CD4-positive, alpha-beta T cell treated with Interleukin-15 for 4 hours (primary cell): Measurements from ENCODE around the gene DCLK3.

ENCODE experiments used
- DNase-seq: peaks from one replicate; pipeline ENCODE4 v3.0.0-alpha.2; 2020; ENCODE audit warnings: low spot score

Gene DCLK3

GRCh38 chr3:36764704-36765038, 318 bp upstream of the DCLK3 start:
- DNase-seq = no peak

DNA sequence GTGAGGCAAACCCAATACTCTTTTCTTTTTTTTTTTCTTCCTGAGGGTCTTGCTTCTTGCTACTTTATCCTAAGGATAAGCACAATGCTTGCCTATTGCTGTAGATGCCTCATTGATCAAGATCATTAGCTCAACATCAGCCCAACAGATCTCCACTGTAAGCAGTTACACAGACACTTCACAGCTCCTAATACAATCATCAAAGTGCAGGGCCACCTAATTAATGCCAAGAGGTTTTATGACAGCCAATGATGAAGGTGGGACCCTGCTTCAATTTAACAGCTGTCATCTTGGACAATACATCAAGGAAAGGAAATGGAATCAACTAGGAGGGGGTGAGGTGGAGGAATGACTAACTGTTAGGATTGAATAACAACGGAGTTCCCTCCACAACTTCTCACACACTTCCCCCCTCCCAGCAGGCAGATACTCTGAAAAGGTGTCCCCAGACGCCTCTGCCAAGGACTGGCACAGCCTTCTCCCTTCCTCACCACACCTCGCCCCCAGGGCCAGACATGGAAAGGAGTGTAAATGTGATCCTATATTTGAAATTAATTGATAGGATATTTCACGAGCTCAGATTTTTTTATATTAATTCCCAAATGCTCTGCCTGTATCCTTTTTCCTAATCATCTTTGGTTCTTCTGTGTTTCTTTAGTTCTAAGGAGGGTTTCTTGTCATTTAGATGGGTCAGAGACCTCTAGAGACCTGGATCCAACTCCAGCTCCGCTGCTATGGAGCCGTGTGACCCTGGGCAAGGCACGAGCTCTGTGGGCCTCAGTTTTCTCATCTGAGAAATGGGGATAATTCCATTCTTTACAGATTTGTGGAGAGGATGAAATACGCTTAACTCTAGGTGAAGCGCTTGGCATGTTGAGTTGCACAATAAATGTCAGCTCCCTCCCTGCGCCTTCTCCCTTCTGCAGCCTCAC, 1.2 kb downstream of the DCLK3 start:
- DNase-seq = no peak

DNA sequence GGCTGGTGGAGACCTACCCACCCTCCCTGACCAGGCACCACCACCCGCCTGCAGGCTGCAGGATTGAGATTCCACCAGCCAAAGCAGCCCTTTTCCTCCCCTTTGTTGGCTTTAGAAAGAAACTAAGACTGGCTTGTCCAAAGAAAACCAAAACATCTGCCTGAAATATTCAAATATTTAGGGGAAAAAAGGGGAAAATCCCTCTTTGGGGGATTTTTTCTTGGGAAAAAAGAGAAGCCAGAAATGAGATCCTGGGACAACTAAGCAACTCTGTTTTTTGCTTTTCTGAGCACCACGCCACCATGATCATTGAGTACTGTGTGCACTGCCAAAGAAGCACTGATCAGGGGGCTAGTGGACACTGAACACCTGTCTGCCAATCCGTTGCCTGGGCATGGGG, 2.6 kb downstream of the DCLK3 start:
- no peak for DNase-seq

DNA sequence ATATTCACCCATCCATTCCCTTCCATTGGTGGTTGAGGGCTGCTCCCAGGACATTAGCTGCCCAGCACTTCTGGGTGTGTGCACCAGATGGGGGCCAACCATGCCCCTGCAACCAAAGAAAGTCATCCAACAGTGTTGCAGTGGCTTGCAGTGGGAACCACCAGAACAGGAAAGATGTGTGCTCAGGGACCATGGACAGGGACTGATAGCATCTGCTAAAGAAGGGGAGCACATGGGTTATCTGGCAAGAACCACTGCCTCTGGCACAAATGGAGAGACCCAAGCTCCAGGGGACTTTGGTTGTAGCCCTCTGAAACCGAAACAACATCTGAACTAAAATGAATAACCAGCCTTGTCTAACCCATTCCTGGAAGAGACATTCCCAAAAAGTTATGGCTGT, 8.1 kb downstream of the DCLK3 start:
- no peak for DNase-seq

DNA sequence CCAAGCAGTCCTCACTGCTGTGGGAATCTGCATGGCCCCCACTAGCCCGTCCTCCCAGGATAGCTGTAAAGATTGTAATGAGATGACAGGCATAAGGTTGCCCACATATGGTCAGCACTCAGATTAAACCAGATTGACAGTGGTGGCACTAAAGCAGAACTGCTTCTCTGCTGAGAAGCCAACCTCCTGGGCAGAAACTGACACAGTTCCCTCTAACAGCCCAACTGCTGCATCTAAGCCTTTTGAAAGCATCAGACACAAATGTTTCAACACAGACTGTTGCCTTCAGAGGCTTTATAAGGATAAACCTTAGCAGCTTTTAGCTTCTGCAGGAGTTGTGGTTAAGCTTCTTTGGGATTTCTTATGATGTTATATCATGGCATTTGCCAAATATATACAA, 13.0 kb downstream of the DCLK3 start:
- DNase-seq = no peak

DNA sequence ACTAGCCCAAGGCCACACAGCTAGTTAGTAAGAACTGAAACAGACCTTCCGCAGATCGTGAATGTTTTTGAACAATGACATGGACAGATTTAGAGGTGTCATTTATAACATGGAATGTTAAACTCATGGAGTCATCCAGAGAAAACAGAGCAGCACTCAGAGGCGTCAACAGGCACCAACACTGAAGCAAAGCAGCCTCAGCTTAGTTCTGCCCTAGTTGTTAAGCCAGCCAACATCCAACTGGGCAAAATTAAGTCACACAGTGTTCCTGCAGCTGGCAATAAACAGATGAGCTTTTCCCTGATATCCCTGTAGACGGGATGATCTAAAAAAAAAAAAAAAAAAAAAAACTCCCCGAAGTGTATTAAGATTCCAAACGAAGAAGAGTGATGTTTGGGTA, 13.6 kb downstream of the DCLK3 start:
- no peak for DNase-seq

DNA sequence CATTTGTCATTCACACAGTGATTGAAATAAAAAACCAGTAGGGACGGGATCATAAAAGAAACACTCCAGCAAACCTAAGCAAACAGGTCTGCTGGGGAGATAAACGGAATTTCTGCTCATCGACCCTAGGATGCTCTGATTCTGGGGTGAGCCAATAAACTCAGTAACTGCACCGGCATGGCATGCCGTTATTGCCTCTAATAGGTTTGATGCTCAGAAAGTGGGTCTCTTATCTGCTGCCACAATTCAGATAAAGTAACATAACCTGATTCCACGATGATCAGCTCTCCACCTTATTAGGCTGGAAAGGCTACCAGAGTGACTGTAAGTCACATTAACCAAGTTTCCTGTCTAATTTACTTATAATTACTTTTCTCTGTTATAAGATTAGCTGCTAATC, 19.6 kb downstream of the DCLK3 start:
- DNase-seq = no peak

- DNase-seq = no peak
Observed at GRCh38 chr3:36743826-36744225, 20.5 kb downstream of the DCLK3 start.

DNA sequence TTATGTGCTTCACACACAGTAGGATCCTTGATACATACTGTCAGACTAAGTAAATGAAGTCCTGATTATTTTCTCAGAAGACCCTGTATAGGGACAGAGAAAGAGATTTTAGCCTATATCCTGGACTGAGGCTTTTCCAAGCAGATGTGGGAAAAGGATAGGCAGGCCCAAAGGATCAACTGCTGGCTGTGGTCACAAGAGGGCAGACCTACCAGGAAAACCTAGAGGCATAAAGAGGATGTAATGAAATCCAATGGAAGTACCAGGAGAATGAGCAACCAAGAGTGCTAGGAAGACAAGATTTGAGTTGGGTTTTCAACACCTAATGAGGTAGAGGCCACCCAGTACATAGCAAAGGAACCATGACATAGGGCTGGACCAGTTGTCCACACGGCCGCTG, 23.1 kb downstream of the DCLK3 start:
- no peak for DNase-seq

DNA sequence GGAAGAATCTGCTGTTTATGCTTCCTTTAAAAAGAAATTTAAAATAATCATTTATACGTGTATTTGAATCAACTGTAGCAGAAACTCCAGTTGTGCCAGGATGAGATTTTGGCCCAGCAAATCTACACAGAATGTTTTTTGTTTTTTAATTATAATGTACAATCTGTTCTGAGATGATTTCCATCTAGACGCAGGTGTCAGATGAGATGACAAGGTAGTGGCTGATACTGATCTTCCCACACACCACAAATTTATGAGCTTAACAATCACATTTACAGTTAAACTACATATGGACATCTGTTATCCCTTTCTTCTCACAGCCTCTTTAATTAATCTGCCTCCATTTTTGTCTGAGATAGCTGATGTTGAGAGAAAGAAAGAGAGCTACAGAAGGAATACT, 23.6 kb downstream of the DCLK3 start:
- DNase-seq = no peak

GRCh38 chr3:36738702-36739101, 25.7 kb downstream of the DCLK3 start:
- DNase-seq = no peak

- no peak for DNase-seq
Observed at GRCh38 chr3:36736301-36736700, 28.1 kb downstream of the DCLK3 start.

DNA sequence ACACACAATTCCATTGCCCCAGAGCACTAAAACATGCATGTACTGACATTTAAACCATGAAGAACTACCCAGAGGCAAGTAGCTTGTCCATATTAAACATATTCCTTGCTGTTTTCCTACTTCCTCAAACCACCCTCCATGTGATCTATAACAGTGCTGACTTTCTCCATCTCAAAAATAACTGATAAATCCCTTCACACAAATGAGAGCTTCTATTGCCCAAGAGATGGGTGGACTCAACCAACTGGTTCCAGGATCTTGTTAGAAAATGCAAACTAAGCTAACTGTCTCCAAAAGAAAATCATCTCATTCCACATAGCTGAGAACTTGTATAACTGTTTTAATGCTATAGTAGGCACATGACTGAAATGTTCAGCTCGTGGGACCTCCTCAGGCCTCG, 29.6 kb downstream of the DCLK3 start:
- no peak for DNase-seq

DNA sequence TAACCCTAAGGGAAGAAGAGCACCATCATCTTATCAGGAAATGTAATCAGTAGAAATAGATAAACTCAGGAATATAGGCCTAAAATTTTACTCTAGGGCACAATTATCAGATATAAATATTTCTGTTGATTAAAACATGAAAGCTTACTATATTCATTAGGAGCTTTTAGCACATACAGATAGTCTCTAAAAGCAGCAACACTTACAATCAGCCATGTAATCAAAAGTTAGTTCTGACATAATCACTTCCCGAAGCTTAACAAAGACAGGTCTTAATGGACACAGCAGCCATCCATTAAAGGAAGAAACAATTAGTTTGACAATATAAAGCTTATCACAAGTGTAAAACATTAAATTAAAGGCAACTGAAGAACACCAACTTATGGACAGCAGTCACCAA, 30.6 kb downstream of the DCLK3 start:
- no peak for DNase-seq

GRCh38 chr3:36733162-36733696, 31.1 kb downstream of the DCLK3 start:
- no peak for DNase-seq

GRCh38 chr3:36730966-36731365, 33.4 kb downstream of the DCLK3 start:
- no peak for DNase-seq

- peak; percentile 28 for DNase-seq
Observed at GRCh38 chr3:36729204-36730056, 34.9 kb downstream of the DCLK3 start.

- DNase-seq = no peak
Observed at GRCh38 chr3:36714343-36715086, 49.8 kb downstream of the DCLK3 start.

GRCh38 chr3:36713904-36714303, 50.4 kb downstream of the DCLK3 start:
- DNase-seq = no peak

DNA sequence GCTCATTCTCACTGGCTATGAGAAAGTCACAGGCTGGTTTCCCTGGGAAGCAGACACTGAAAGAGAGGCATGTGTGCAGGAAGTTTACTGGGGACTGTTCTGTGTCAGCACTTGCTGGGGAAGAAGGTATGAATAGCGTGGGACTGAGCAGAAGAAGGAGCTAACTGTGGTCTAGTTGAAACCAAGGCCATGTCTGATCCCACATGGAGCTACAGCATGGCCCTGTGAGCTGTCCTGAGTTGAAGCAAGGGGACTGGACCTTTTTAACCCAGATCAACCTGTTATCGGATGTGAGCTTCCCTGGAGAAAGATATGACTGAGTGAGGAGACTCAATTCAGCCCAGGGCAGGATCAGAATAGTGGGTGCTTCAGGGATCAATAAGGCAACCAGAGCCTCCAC, 53.7 kb downstream of the DCLK3 start:
- no peak for DNase-seq

GRCh38 chr3:36709826-36710365, 54.5 kb downstream of the DCLK3 start:
- DNase-seq = no peak

DNA sequence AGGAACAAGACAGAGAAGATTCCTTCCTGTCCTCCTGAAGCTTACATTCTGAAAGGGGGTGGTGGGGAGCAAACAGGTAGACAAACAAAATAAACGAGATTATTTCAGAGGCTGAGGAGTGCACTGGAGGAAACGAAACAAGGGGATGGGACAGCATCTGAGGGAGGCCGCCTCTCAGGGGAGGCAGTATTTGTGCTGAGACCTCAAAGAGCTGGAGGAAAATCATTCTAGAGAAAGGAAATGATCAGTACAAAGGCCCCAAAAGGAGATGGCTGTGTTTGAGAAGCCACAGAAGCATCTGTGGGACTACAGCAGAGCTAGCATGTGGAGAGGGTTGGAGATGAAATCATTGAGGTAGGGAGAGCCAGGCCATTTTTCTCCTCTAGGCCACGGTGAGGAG, 55.1 kb downstream of the DCLK3 start:
- no peak for DNase-seq
